ENCODE results near the gene WFS1.

GRCh38 chr4:6295495-6295894, 25.8 kb downstream of the WFS1 start:
- TF ChIP-seq, protein P1, sequence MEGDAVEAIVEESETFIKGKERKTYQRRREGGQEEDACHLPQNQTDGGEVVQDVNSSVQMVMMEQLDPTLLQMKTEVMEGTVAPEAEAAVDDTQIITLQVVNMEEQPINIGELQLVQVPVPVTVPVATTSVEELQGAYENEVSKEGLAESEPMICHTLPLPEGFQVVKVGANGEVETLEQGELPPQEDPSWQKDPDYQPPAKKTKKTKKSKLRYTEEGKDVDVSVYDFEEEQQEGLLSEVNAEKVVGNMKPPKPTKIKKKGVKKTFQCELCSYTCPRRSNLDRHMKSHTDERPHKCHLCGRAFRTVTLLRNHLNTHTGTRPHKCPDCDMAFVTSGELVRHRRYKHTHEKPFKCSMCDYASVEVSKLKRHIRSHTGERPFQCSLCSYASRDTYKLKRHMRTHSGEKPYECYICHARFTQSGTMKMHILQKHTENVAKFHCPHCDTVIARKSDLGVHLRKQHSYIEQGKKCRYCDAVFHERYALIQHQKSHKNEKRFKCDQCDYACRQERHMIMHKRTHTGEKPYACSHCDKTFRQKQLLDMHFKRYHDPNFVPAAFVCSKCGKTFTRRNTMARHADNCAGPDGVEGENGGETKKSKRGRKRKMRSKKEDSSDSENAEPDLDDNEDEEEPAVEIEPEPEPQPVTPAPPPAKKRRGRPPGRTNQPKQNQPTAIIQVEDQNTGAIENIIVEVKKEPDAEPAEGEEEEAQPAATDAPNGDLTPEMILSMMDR (IDR thresholded peaks at IDR 0.05), result no peak
- no peak for TF ChIP-seq POLR2A (IDR thresholded peaks at IDR 0.05; ENCODE audit: low read depth)

Data from esophagus muscularis mucosa (tissue), 3 donors.